HCT116 (cell line): ENCODE data around the gene HIC1. TPM values are rescaled to one million over a fixed set of nuclear protein-coding genes. Genes with fewer than 3 reads are reported as not detected.

Experiments used
- ATAC-seq: fragments of 200-7000 bp; cut with Tn5 transposase; 2 replicates; pipeline ENCODE4 v1.9.1; 2020; ENCODE audit warnings: mild to moderate bottlenecking, moderate library complexity
- BruUV-seq: library from RNA; stranded (reverse); fragments of 400-500 nt; replicated peaks from 2 replicates; lab custom pipeline; 2021; lab: Mats Ljungman, UMichigan
- CTCF ChIA-PET: fragments of 300-600 bp; sonication (Branson Sonifier 250); formaldehyde crosslinking; loops from one replicate; lab custom pipeline; 2021; ENCODE audit warnings: antibody characterized with exemption; lab: Charles Lee
- POLR2A ChIA-PET: fragments of 300-600, 350-600 bp; sonication (Branson Sonifier 250); formaldehyde crosslinking; loops from one replicate; lab custom pipeline; 2021; ENCODE audit warnings: antibody characterized with exemption; lab: Charles Lee
- RAD21 ChIA-PET, 2 experiments: fragments of 300-600 bp; sonication (Branson Sonifier 250); formaldehyde crosslinking; loops; one replicate each; lab custom pipeline; 2023; ENCODE audit warnings: low total read pairs in 2 of 2; ENCODE audit not compliant: uncharacterized antibody in 2 of 2, unreplicated experiment in 2 of 2, low non-redundant PET in 1 of 2; lab: Charles Lee
- DNase-seq: peaks from one replicate; pipeline ENCODE4 v3.0.0-alpha.2; 2010; ENCODE audit warnings: low read depth, low spot score
- H2AFZ ChIP-seq: fragments of 200-600 bp; shearing (Covaris generic), sonication (generic); 2 replicates; pipeline ENCODE4 v1.6.1; 2017; ENCODE audit warnings: low read depth, mixed run types, mixed read lengths, antibody characterized with exemption, low read length; ENCODE audit not compliant: poor library complexity, severe bottlenecking
- H3K27ac ChIP-seq: 2 replicates; pipeline ENCODE4 v1.5.1; 2012; ENCODE audit warnings: low read depth, low read length
- H3K27me3 ChIP-seq: fragments of 200-600 bp; sonication (generic); 2 replicates; pipeline ENCODE4 v1.6.1; 2016; ENCODE audit warnings: mixed run types, low read length, mixed read lengths; ENCODE audit not compliant: insufficient read depth
- H3K36me3 ChIP-seq, 2 experiments: fragments of 200-500 bp in 1 of 2; fragments of 200-600 bp in 1 of 2; sonication (Bioruptor generic) in 1 of 2; sonication (generic) in 1 of 2; 2 replicates each; pipeline versions ENCODE4 v1.5.1 to v1.6.1; 2014 to 2016; ENCODE audit warnings: low read length in 2 of 2, inconsistent platforms in 1 of 2, mixed read lengths in 1 of 2, mixed run types in 1 of 2; ENCODE audit not compliant: insufficient read depth in 2 of 2, control insufficient read depth in 1 of 2
- H3K4me1 ChIP-seq, 2 experiments: fragments of 200-600 bp in 1 of 2; sonication (generic) in 1 of 2; 2 replicates each; pipeline versions ENCODE4 v1.5.1 to v1.6.1; 2012 to 2017; ENCODE audit warnings: low read length in 2 of 2, inconsistent platforms in 1 of 2, mild to moderate bottlenecking in 1 of 2, mixed read lengths in 1 of 2, mixed run types in 1 of 2, moderate library complexity in 1 of 2; ENCODE audit not compliant: insufficient read depth in 2 of 2, control insufficient read depth in 1 of 2
- H3K4me2 ChIP-seq: fragments of 200-600 bp; sonication (generic); 2 replicates; pipeline ENCODE4 v1.6.1; 2017; ENCODE audit warnings: mixed run types, low read length, mixed read lengths
- H3K4me3 ChIP-seq, 2 experiments: fragments of 200-600 bp in 1 of 2; sonication (generic) in 1 of 2; replicated peaks in 1 of 2; 2 replicates each; pipeline ENCODE4 v1.5.1; 2011 to 2016; ENCODE audit warnings: low read length in 2 of 2, control low read depth in 1 of 2, low read depth in 1 of 2, mild to moderate bottlenecking in 1 of 2, mixed read lengths in 1 of 2, mixed run types in 1 of 2
- H3K79me2 ChIP-seq: fragments of 200-600 bp; sonication (generic); 2 replicates; pipeline ENCODE4 v1.6.1; 2017; ENCODE audit warnings: mild to moderate bottlenecking, mixed run types, low read length, moderate library complexity, mixed read lengths; ENCODE audit not compliant: insufficient read depth
- H3K9ac ChIP-seq: fragments of 200-600 bp; sonication (generic); 2 replicates; pipeline ENCODE4 v1.6.1; 2016; ENCODE audit warnings: low read length, mixed read lengths
- H3K9me2 ChIP-seq: fragments of 200-600 bp; sonication (generic), shearing (Covaris generic); 2 replicates; pipeline ENCODE4 v1.6.1; 2017; ENCODE audit warnings: mixed run types, mild to moderate bottlenecking, moderate library complexity; ENCODE audit not compliant: insufficient read depth
- H3K9me3 ChIP-seq, 2 experiments: fragments of 200-500 bp in 1 of 2; fragments of 200-600 bp in 1 of 2; sonication (Bioruptor generic) in 1 of 2; sonication (generic) in 1 of 2; 2 replicates each; pipeline ENCODE4 v1.6.1; 2014 to 2017; ENCODE audit warnings: low read length in 2 of 2, mixed read lengths in 2 of 2, inconsistent platforms in 1 of 2, low read depth in 1 of 2, mild to moderate bottlenecking in 1 of 2, mixed run types in 1 of 2, moderate library complexity in 1 of 2; ENCODE audit not compliant: control insufficient read depth in 1 of 2, insufficient read depth in 1 of 2
- H4K20me1 ChIP-seq: fragments of 200-600 bp; sonication (generic), shearing (Covaris generic); 2 replicates; pipeline ENCODE4 v1.6.1; 2017; ENCODE audit warnings: mixed run types, mild to moderate bottlenecking, moderate library complexity; ENCODE audit not compliant: insufficient read depth
- CBX3 ChIP-seq: IDR thresholded peaks from 2 replicates; pipeline ENCODE4 v1.6.1; 2012; ENCODE audit warnings: low read depth
- CEBPB ChIP-seq: IDR thresholded peaks from 2 replicates; pipeline ENCODE4 v1.6.1; 2012; ENCODE audit warnings: low read depth
- ELF1 ChIP-seq: IDR thresholded peaks from 2 replicates; pipeline ENCODE4 v1.6.1; 2012; ENCODE audit warnings: low read depth, borderline replicate concordance
- EZH2 ChIP-seq: fragments of 200-600 bp; sonication (generic); IDR thresholded peaks from 2 replicates; pipeline ENCODE4 v1.6.1; 2017; ENCODE audit warnings: antibody characterized with exemption, mixed run types
- POLR2A ChIP-seq: IDR thresholded peaks from 2 replicates; pipeline ENCODE4 v1.7.0; 2011; ENCODE audit warnings: borderline replicate concordance; ENCODE audit not compliant: insufficient read depth, insufficient read length; ENCODE audit errors: extremely low read depth
- SIN3A ChIP-seq: IDR thresholded peaks from 2 replicates; pipeline ENCODE4 v1.6.1; 2012; ENCODE audit warnings: low read depth
- SP1 ChIP-seq: IDR thresholded peaks from 2 replicates; pipeline ENCODE4 v1.6.1; 2012; ENCODE audit warnings: low read depth
- SRF ChIP-seq: IDR thresholded peaks from 2 replicates; pipeline ENCODE4 v1.6.1; 2012; ENCODE audit warnings: low read depth
- TCF7L2 ChIP-seq: IDR thresholded peaks from 2 replicates; pipeline ENCODE4 v1.7.0; 2011; ENCODE audit warnings: borderline replicate concordance, inconsistent platforms; ENCODE audit not compliant: insufficient read depth, insufficient read length; ENCODE audit errors: extremely low read depth
- YY1 ChIP-seq: IDR thresholded peaks from 2 replicates; pipeline ENCODE4 v1.6.1; 2011; ENCODE audit warnings: low read length, low read depth, moderate library complexity, mild to moderate bottlenecking; ENCODE audit not compliant: insufficient replicate concordance; ENCODE audit errors: extremely low read depth
- ZNF274 ChIP-seq: fragments of 200-500 bp; sonication (Bioruptor generic); IDR thresholded peaks from 2 replicates; pipeline ENCODE4 v1.6.1; 2014; ENCODE audit warnings: mild to moderate bottlenecking, low read depth, low read length, inconsistent platforms
- intact Hi-C: fragments of 100-400 bp; cut with micrococcal nuclease; formaldehyde crosslinking; loops from 2 replicates; pipeline ENCODE4 v1.10.0; 2022
- total RNA-seq: library from RNA; stranded (reverse); gene quantifications from one replicate; pipeline ENCODE4 v1.2.1, GENCODE V29; 2021; ENCODE audit not compliant: unreplicated experiment
- TF ChIP-seq, protein P1 (sequence below): IDR thresholded peaks from 2 replicates; pipeline ENCODE4 v1.6.1; 2012
- TF ChIP-seq, protein P2 (sequence below): IDR thresholded peaks from 2 replicates; pipeline ENCODE4 v1.6.1; 2012; ENCODE audit warnings: low read depth
- TF ChIP-seq, protein P3 (sequence below), 3 experiments: fragments of 200-600 bp in 1 of 3; sonication (generic) in 1 of 3; IDR thresholded peaks in 2 of 3; conservative IDR thresholded peaks in 1 of 3; 2 replicates each; pipeline ENCODE4 v1.5.1; 2012 to 2017; ENCODE audit warnings: low read depth in 2 of 3, low read length in 2 of 3, antibody characterized with exemption in 1 of 3, borderline replicate concordance in 1 of 3, control low read depth in 1 of 3, mild to moderate bottlenecking in 1 of 3, mixed read lengths in 1 of 3, mixed run types in 1 of 3, moderate library complexity in 1 of 3; ENCODE audit not compliant: insufficient read depth in 1 of 3

Gene HIC1
- total RNA-seq, 1 experiment from 2014 or later = 0.64 TPM

DNA sequence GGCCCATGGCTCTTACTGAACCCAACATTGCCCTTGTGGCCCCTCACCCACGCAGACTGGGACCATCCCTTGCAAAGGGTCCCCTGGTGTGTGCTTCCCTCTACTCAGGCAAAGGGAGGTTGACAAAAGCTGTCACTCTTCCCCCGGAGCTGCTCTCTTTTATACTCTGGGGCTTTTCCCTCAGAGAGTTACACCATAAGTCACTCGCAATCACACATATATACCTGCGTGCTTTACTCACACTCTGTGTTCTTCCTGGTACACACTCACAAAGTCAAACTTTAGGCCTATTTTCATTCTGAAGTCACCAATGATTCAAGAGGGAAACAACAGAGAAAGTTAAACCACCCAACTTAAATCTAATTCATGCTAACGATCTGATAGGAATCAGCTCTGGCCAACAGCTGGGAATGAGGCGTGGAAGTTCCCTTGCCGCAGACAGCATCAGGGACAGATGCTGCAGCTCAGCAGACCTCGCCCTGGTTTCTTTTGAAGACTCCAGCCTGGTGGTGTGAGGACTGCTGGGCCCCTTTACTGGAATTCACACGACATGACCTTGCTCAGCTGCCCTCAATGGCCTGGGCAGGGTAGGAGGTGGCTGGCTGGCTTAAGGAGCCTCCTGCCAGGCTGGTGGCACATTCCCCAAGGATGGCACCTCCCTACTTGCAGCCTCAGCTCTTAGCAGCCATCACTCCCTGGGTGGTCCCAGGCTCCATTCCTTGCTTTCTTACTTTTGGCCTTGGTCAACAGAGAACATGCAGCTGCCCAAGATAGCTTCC is 27.3 kb downstream of the HIC1 start:
- ChIA-PET CTCF (interaction anchor here (0.9 kb wide), 1 partner anchor 162 kb away, joined by 3 read pairs; no protein-coding TSS in a partner anchor), RAD21 (no interaction called here), POLR2A (no interaction called here)
- Histone ChIP-seq H2AFZ (no peak overlapping the region), H3K9ac (no peak overlapping the region), H4K20me1 (no peaks in the 10 kb centered on the region), H3K36me3 (0 out of 4 replicates have a peak, but pooled peaks cover 0 to 2% of the 10 kb centered on the region in 2 experiments), H3K4me3 (no peak overlapping the region), H3K9me2 (no peaks in the 10 kb centered on the region), H3K27ac (no peak overlapping the region), H3K27me3 (no peaks in the 10 kb centered on the region), H3K4me1 (peaks cover 0 to 16% of the 10 kb centered on the region in 2 experiments; a peak in 1 of 4 replicates), H3K4me2 (no peak overlapping the region), H3K9me3 (no peaks in the 10 kb centered on the region), H3K79me2 (no peaks in the 10 kb centered on the region)
- no peak for ATAC-seq
- BruUV-seq = no TSS peak
- intact Hi-C loops = no loop called here
- no peak for DNase-seq
- TF ChIP-seq TCF7L2 = no peak
- no peak for TF ChIP-seq EZH2
- TF ChIP-seq ELF1 = no peak
- TF ChIP-seq, protein P1, sequence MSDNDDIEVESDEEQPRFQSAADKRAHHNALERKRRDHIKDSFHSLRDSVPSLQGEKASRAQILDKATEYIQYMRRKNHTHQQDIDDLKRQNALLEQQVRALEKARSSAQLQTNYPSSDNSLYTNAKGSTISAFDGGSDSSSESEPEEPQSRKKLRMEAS = no peak
- no peak for TF ChIP-seq SIN3A
- no peak for TF ChIP-seq CBX3
- TF ChIP-seq CEBPB = no peak
- TF ChIP-seq POLR2A = no peak
- TF ChIP-seq ZNF274 = no peak

DNA sequence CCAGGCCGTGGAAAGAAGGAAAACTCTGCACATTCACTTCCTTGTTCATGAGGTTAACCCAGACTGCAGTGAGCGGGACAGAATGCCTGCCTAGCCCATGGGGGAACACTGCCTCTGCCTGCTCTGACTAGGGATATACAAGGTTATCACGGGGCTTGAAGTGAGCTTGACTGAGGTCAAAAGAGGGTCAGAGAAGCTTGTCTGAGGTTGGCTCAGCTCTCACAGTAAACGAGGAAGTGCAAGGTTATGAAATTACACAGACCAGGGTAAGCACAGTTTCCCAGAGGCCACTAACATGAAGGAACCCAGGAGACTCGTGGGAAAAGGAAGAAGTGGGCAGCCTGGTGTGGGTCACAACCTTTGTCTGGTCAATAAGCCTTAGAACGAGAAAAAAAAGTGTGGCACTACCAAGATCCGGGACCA is 28.7 kb downstream of the HIC1 start:
- Histone ChIP-seq H3K9me3 (no peaks in the 10 kb centered on the region), H3K4me3 (no peak overlapping the region), H3K36me3 (0 out of 4 replicates have a peak, but pooled peaks cover 0 to 2% of the 10 kb centered on the region in 2 experiments), H3K4me1 (peaks cover 0 to 16% of the 10 kb centered on the region in 2 experiments; a peak in 1 of 4 replicates), H3K27ac (no peak overlapping the region), H2AFZ (no peak overlapping the region), H3K9ac (no peak overlapping the region), H4K20me1 (no peaks in the 10 kb centered on the region), H3K9me2 (no peaks in the 10 kb centered on the region), H3K27me3 (no peaks in the 10 kb centered on the region), H3K79me2 (no peaks in the 10 kb centered on the region), H3K4me2 (no peak overlapping the region)
- POLR2A ChIA-PET = no interaction called here
- BruUV-seq = no TSS peak
- no peak for DNase-seq
- TF ChIP-seq SRF = no peak
- no peak for TF ChIP-seq YY1
- TF ChIP-seq, protein P2, sequence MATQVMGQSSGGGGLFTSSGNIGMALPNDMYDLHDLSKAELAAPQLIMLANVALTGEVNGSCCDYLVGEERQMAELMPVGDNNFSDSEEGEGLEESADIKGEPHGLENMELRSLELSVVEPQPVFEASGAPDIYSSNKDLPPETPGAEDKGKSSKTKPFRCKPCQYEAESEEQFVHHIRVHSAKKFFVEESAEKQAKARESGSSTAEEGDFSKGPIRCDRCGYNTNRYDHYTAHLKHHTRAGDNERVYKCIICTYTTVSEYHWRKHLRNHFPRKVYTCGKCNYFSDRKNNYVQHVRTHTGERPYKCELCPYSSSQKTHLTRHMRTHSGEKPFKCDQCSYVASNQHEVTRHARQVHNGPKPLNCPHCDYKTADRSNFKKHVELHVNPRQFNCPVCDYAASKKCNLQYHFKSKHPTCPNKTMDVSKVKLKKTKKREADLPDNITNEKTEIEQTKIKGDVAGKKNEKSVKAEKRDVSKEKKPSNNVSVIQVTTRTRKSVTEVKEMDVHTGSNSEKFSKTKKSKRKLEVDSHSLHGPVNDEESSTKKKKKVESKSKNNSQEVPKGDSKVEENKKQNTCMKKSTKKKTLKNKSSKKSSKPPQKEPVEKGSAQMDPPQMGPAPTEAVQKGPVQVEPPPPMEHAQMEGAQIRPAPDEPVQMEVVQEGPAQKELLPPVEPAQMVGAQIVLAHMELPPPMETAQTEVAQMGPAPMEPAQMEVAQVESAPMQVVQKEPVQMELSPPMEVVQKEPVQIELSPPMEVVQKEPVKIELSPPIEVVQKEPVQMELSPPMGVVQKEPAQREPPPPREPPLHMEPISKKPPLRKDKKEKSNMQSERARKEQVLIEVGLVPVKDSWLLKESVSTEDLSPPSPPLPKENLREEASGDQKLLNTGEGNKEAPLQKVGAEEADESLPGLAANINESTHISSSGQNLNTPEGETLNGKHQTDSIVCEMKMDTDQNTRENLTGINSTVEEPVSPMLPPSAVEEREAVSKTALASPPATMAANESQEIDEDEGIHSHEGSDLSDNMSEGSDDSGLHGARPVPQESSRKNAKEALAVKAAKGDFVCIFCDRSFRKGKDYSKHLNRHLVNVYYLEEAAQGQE = no peak
- TF ChIP-seq, protein P3, sequence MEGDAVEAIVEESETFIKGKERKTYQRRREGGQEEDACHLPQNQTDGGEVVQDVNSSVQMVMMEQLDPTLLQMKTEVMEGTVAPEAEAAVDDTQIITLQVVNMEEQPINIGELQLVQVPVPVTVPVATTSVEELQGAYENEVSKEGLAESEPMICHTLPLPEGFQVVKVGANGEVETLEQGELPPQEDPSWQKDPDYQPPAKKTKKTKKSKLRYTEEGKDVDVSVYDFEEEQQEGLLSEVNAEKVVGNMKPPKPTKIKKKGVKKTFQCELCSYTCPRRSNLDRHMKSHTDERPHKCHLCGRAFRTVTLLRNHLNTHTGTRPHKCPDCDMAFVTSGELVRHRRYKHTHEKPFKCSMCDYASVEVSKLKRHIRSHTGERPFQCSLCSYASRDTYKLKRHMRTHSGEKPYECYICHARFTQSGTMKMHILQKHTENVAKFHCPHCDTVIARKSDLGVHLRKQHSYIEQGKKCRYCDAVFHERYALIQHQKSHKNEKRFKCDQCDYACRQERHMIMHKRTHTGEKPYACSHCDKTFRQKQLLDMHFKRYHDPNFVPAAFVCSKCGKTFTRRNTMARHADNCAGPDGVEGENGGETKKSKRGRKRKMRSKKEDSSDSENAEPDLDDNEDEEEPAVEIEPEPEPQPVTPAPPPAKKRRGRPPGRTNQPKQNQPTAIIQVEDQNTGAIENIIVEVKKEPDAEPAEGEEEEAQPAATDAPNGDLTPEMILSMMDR (IDR thresholded peaks at IDR 0.05 in 2 of 3, conservative IDR thresholded peaks at IDR 0.05 in 1 of 3; ENCODE audit: borderline replicate concordance in 1 of 3, insufficient read depth in 1 of 3, low read depth in 2 of 3, low read length in 2 of 3) = no peak
- no peak for TF ChIP-seq SP1
- TF ChIP-seq EZH2 = no peak
- no peak for TF ChIP-seq POLR2A
- TF ChIP-seq ELF1 = no peak
- CTCF ChIA-PET = no interaction called here
- intact Hi-C loops = no loop called here
- RAD21 ChIA-PET = no interaction called here
- no peak for ATAC-seq
